IMR-90 (cell line): ENCODE measurements around the gene ETV3L. TPM values are rescaled to one million over a fixed set of nuclear protein-coding genes. Genes with fewer than 3 reads are reported as not detected.

Experiments used
- ATAC-seq: fragments of 200-7000 bp; cut with Tn5 transposase; 2 replicates; pipeline ENCODE4 v1.9.1; 2020; ENCODE audit warnings: low read depth, mild to moderate bottlenecking, moderate library complexity
- BruUV-seq: library from RNA; stranded (reverse); fragments of 400-500 nt; replicated peaks from 2 replicates; lab custom pipeline; 2021; lab: Mats Ljungman, UMichigan
- CTCF ChIA-PET: fragments of 300-600 bp; formaldehyde crosslinking; extraction: SDS; loops from one replicate; lab custom pipeline; 2021; ENCODE audit warnings: antibody characterized with exemption; lab: Yijun Ruan, JAX
- POLR2A ChIA-PET: fragments of 300-600 bp; sonication (Branson Sonifier 250); formaldehyde crosslinking; loops from one replicate; lab custom pipeline; 2022; ENCODE audit warnings: antibody characterized with exemption; ENCODE audit not compliant: unreplicated experiment; lab: Charles Lee
- DNase-seq: peaks from one replicate; pipeline ENCODE4 v3.0.0; 2013
- H2AFZ ChIP-seq: replicated peaks from 2 replicates; pipeline ENCODE3; 2013; ENCODE audit warnings: low read length, mild to moderate bottlenecking; ENCODE audit not compliant: poor library complexity
- H2AK5ac ChIP-seq: 2 replicates; pipeline ENCODE4 v1.6.1; 2013; ENCODE audit warnings: low read depth, low read length, inconsistent platforms
- H2AK9ac ChIP-seq: replicated peaks from 2 replicates; pipeline ENCODE3; 2013; ENCODE audit warnings: mild to moderate bottlenecking, low read depth, low read length, moderate library complexity; ENCODE audit not compliant: poor library complexity
- H2BK120ac ChIP-seq: 2 replicates; pipeline ENCODE4 v1.6.1; 2013; ENCODE audit warnings: low read depth, low read length, inconsistent platforms
- H2BK15ac ChIP-seq: 3 replicates; pipeline ENCODE4 v1.6.1; 2013; ENCODE audit warnings: low read depth, low read length, inconsistent platforms
- H2BK20ac ChIP-seq: 2 replicates; pipeline ENCODE4 v1.6.1; 2013; ENCODE audit warnings: low read depth, mild to moderate bottlenecking, inconsistent platforms, low read length, moderate library complexity
- H2BK5ac ChIP-seq: 2 replicates; pipeline ENCODE4 v1.6.1; 2013; ENCODE audit warnings: mild to moderate bottlenecking, low read depth, low read length, inconsistent platforms; ENCODE audit not compliant: poor library complexity, severe bottlenecking
- H3K14ac ChIP-seq: replicated peaks from 2 replicates; pipeline ENCODE4 v1.6.1; 2013; ENCODE audit warnings: low read depth, low read length, inconsistent platforms
- H3K18ac ChIP-seq: 2 replicates; pipeline ENCODE4 v1.6.1; 2013; ENCODE audit warnings: low read depth, low read length, control low read depth
- H3K23ac ChIP-seq: 2 replicates; pipeline ENCODE4 v1.6.1; 2013; ENCODE audit warnings: low read depth, low read length, inconsistent platforms
- H3K27ac ChIP-seq: 2 replicates; pipeline ENCODE4 v1.5.1; 2013; ENCODE audit warnings: mild to moderate bottlenecking, control low read depth, low read length; ENCODE audit not compliant: insufficient read depth
- H3K27me3 ChIP-seq: 2 replicates; pipeline ENCODE4 v1.6.1; 2013; ENCODE audit warnings: low read length; ENCODE audit not compliant: control insufficient read depth, insufficient read depth
- H3K36me3 ChIP-seq: 2 replicates; pipeline ENCODE4 v1.6.1; 2013; ENCODE audit warnings: low read length, mixed read lengths; ENCODE audit not compliant: control insufficient read depth, insufficient read depth
- H3K4ac ChIP-seq: 2 replicates; pipeline ENCODE4 v1.6.1; 2013; ENCODE audit warnings: low read depth, low read length, inconsistent platforms
- H3K4me1 ChIP-seq: 2 replicates; pipeline ENCODE4 v1.6.1; 2013; ENCODE audit warnings: low read length, mixed read lengths; ENCODE audit not compliant: control insufficient read depth, insufficient read depth
- H3K4me2 ChIP-seq: 2 replicates; pipeline ENCODE4 v1.6.1; 2013; ENCODE audit warnings: low read depth, mild to moderate bottlenecking, control low read depth, low read length, moderate library complexity
- H3K4me3 ChIP-seq: 2 replicates; pipeline ENCODE4 v1.5.1; 2013; ENCODE audit warnings: low read depth, mild to moderate bottlenecking, control low read depth, low read length, moderate library complexity; ENCODE audit not compliant: insufficient read depth
- H3K56ac ChIP-seq: 2 replicates; pipeline ENCODE4 v1.6.1; 2013; ENCODE audit warnings: low read length, inconsistent platforms; ENCODE audit not compliant: insufficient read depth; ENCODE audit errors: extremely low read depth
- H3K79me1 ChIP-seq, 2 experiments: 2 replicates each; pipeline ENCODE4 v1.6.1; 2013; ENCODE audit warnings: low read length in 2 of 2, inconsistent platforms in 1 of 2, low read depth in 1 of 2
- H3K9ac ChIP-seq: 2 replicates; pipeline ENCODE4 v1.6.1; 2013; ENCODE audit warnings: low read depth, low read length, control low read depth
- H3K9me1 ChIP-seq: 2 replicates; pipeline ENCODE4 v1.6.1; 2013; ENCODE audit warnings: low read length, inconsistent platforms; ENCODE audit not compliant: insufficient read depth
- H3K9me3 ChIP-seq: 2 replicates; pipeline ENCODE4 v1.6.1; 2013; ENCODE audit warnings: low read length; ENCODE audit not compliant: control insufficient read depth, insufficient read depth
- H4K20me1 ChIP-seq: 2 replicates; pipeline ENCODE4 v1.6.1; 2013; ENCODE audit warnings: low read length, inconsistent platforms; ENCODE audit not compliant: insufficient read depth
- H4K5ac ChIP-seq: 2 replicates; pipeline ENCODE4 v1.6.1; 2013; ENCODE audit warnings: mild to moderate bottlenecking, low read depth, low read length, control low read depth
- H4K8ac ChIP-seq, 2 experiments: 2 replicates each; pipeline ENCODE4 v1.6.1; 2013; ENCODE audit warnings: low read depth in 2 of 2, low read length in 2 of 2, control low read depth in 1 of 2, inconsistent platforms in 1 of 2
- H4K91ac ChIP-seq: 2 replicates; pipeline ENCODE4 v1.6.1; 2013; ENCODE audit warnings: low read depth, low read length, inconsistent platforms; ENCODE audit not compliant: insufficient read depth
- BHLHE40 ChIP-seq: fragments of 150-350 bp; IDR thresholded peaks from 2 replicates; pipeline ENCODE4 v1.6.1; 2016; ENCODE audit warnings: mild to moderate bottlenecking, low read depth, low read length
- CEBPB ChIP-seq: IDR thresholded peaks from 2 replicates; pipeline ENCODE4 v1.6.1; 2012; ENCODE audit warnings: low read depth, low read length, improper control_type of control experiment
- CHD1 ChIP-seq: IDR thresholded peaks from 2 replicates; pipeline ENCODE4 v1.6.1; 2012; ENCODE audit warnings: low read depth, low read length, improper control_type of control experiment
- CTCF ChIP-seq: conservative IDR thresholded peaks from 2 replicates; pipeline ENCODE4 v1.5.1; 2012; ENCODE audit warnings: mild to moderate bottlenecking, low read depth, low read length, improper control_type of control experiment
- ELK1 ChIP-seq: fragments of 150-350 bp; IDR thresholded peaks from 2 replicates; pipeline ENCODE4 v1.6.1; 2016; ENCODE audit warnings: low read depth, mild to moderate bottlenecking, low read length, moderate library complexity, borderline replicate concordance
- FOS ChIP-seq: fragments of 150-350 bp; IDR thresholded peaks from 2 replicates; pipeline ENCODE4 v1.6.1; 2016; ENCODE audit warnings: low read depth, low read length
- MAFK ChIP-seq: IDR thresholded peaks from 2 replicates; pipeline ENCODE4 v1.6.1; 2012; ENCODE audit warnings: low read depth, low read length, improper control_type of control experiment
- MAZ ChIP-seq: IDR thresholded peaks from 2 replicates; pipeline ENCODE4 v1.6.1; 2012; ENCODE audit warnings: low read depth, mild to moderate bottlenecking, low read length, improper control_type of control experiment, moderate library complexity, borderline replicate concordance
- MXI1 ChIP-seq: IDR thresholded peaks from 2 replicates; pipeline ENCODE4 v1.6.1; 2012; ENCODE audit warnings: low read depth, mild to moderate bottlenecking, low read length, moderate library complexity, borderline replicate concordance
- NFE2L2 ChIP-seq: fragments of 150-350 bp; IDR thresholded peaks from 2 replicates; pipeline ENCODE4 v1.6.1; 2016; ENCODE audit warnings: low read depth, mild to moderate bottlenecking, low read length
- POLR2A ChIP-seq: IDR thresholded peaks from 2 replicates; pipeline ENCODE4 v1.6.1; 2012; ENCODE audit warnings: mild to moderate bottlenecking, low read depth, low read length
- RAD21 ChIP-seq: IDR thresholded peaks from 2 replicates; pipeline ENCODE4 v1.6.1; 2012; ENCODE audit warnings: low read length, improper control_type of control experiment
- RCOR1 ChIP-seq: IDR thresholded peaks from 2 replicates; pipeline ENCODE4 v1.6.1; 2012; ENCODE audit warnings: mild to moderate bottlenecking, low read length, improper control_type of control experiment; ENCODE audit not compliant: insufficient replicate concordance
- RFX5 ChIP-seq: IDR thresholded peaks from 2 replicates; pipeline ENCODE4 v1.8.0; 2012; ENCODE audit warnings: low read depth, mild to moderate bottlenecking, low read length, moderate library complexity
- SMC3 ChIP-seq: fragments of 150-350 bp; IDR thresholded peaks from 2 replicates; pipeline ENCODE4 v1.6.1; 2016; ENCODE audit warnings: low read depth, mild to moderate bottlenecking, antibody characterized with exemption, low read length, moderate library complexity
- USF2 ChIP-seq: fragments of 150-350 bp; IDR thresholded peaks from 2 replicates; pipeline ENCODE4 v1.6.1; 2017; ENCODE audit warnings: mild to moderate bottlenecking, antibody characterized with exemption, low read length, low read depth
- WGBS, 2 experiments: methylation state at CpG; one replicate each; pipeline versions ENCODE4 v1.1.5 to v1.1.7; 2013; ENCODE audit warnings: missing lambda C conversion rate in 2 of 2; ENCODE audit not compliant: insufficient read length in 1 of 2; ENCODE audit errors: extremely low coverage in 2 of 2; 5-methylcytosine and 5-hydroxymethylcytosine counted together
- dilution Hi-C: fragments of 300-500 bp; cut with HindIII; formaldehyde crosslinking; loops from one replicate; pipeline ENCODE4 v1.14.3; 2018; ENCODE audit warnings: low sequenced_read_pairs; ENCODE audit not compliant: unreplicated experiment
- in situ Hi-C: fragments of 300-500 bp; cut with MboI; formaldehyde crosslinking; loops from 3 replicates; pipeline ENCODE4 v1.14.3; 2019; ENCODE audit warnings: low sequenced_read_pairs, inconsistent platforms, mixed read lengths
- intact Hi-C: fragments of 100-400 bp; cut with micrococcal nuclease; formaldehyde crosslinking; loops from 2 replicates; pipeline ENCODE4 v1.10.0; 2022
- polyA plus RNA-seq, 3 experiments: library from polyadenylated mRNA; depleted of rRNA; stranded (reverse); fragments of >200 nt; gene quantifications; 2 replicates each; pipeline ENCODE4 v1.2.3, GENCODE V29; 2012; ENCODE audit warnings: low replicate concordance in 1 of 3
- total RNA-seq: library from RNA; depleted of rRNA; stranded (reverse); fragments of >200 nt; gene quantifications from 2 replicates; pipeline ENCODE4 v1.2.3, GENCODE V29; 2012

ETV3L gene
- total and polyA plus RNA-seq, 2 of the 4 experiments (the other 2 are of a cell fraction), result not detected

DNA sequence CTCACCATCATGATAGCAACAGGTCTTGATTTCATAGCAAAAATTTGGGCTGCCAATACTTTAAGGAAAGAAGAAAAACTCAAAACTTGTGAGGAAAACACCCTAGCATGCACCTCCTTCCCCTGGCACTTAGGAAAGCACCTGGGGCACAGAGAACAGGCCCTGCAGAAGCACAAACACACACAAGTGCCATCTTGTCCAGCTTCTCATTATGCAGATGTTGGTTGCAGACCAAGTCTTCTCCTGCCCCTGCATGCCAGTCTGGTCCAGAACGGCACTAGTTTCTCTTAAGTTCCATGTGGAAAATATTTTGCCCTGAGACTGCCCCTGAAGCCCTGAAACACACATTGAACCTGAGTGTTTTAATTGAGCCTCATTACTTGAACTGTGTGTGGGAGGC lies 44.9 kb upstream of the ETV3L start:
- Histone ChIP-seq H3K4me2 (no peak overlapping the region), H3K79me1 (no peaks in the 10 kb centered on the region), H4K91ac (no peak overlapping the region), H2BK20ac (no peak overlapping the region), H3K36me3 (no peaks in the 10 kb centered on the region), H2AFZ (no peak overlapping the region), H3K4ac (no peak overlapping the region), H2BK120ac (no peak overlapping the region), H4K8ac (no peak overlapping the region), H3K14ac (no peak overlapping the region), H4K5ac (no peak overlapping the region), H3K9me1 (0 out of 2 replicates have a peak, but pooled peaks cover 3% of the 10 kb centered on the region), H3K27ac (no peak overlapping the region), H2AK5ac (no peak overlapping the region), H2AK9ac (no peak overlapping the region), H3K56ac (no peak overlapping the region), H3K18ac (no peak overlapping the region), H2BK15ac (no peak overlapping the region), H2BK5ac (no peak overlapping the region), H3K4me3 (no peak overlapping the region), H3K9ac (no peak overlapping the region), H3K9me3 (no peaks in the 10 kb centered on the region), H4K20me1 (no peaks in the 10 kb centered on the region), H3K27me3 (no peaks in the 10 kb centered on the region), H3K4me1 (peaks cover 4% of the 10 kb centered on the region; the same call in 1 of the 2 replicates), H3K23ac (no peak overlapping the region)
- in situ Hi-C loops, result no loop called here
- no peak for TF ChIP-seq RFX5
- TF ChIP-seq FOS, result no peak
- no peak for TF ChIP-seq SMC3
- no peak for TF ChIP-seq NFE2L2
- no peak for TF ChIP-seq MXI1
- no peak for TF ChIP-seq CEBPB
- no peak for TF ChIP-seq MAFK
- TF ChIP-seq RAD21, result no peak
- TF ChIP-seq USF2, result no peak
- no peak for TF ChIP-seq MAZ
- TF ChIP-seq CHD1, result no peak
- no peak for TF ChIP-seq CTCF
- TF ChIP-seq POLR2A, result no peak
- TF ChIP-seq ELK1, result no peak
- no peak for TF ChIP-seq RCOR1
- no peak for TF ChIP-seq BHLHE40
- POLR2A ChIA-PET, result no interaction called here
- CTCF ChIA-PET, result no interaction called here
- dilution Hi-C loops, result no loop called here
- WGBS, 2 experiments, result 60% methylated on average over 1 of the region's 1 CpG; no CpG with 5 or more reads in 1 of the 2 experiments
- DNase-seq (no peak), ATAC-seq (no peak)
- BruUV-seq, result no TSS peak
- intact Hi-C loops, result no loop called here
